HepG2 (cell line): Measurements from ENCODE around the gene NSFL1C. TPM values are rescaled to one million over a fixed set of nuclear protein-coding genes. Genes with fewer than 3 reads are reported as not detected.

Experiments
- BRD4 ChIP-seq: sonication (generic); formaldehyde crosslinking; IDR thresholded peaks from 2 replicates; pipeline ENCODE4 v1.4.0; 2020; ENCODE audit warnings: missing genetic modification reagents
- FOXA3 ChIP-seq: IDR thresholded peaks from 2 replicates; pipeline ENCODE4 v1.6.1; 2016; ENCODE audit warnings: missing genetic modification reagents, missing compliant biosample characterization
- GMEB2 ChIP-seq: IDR thresholded peaks from 2 replicates; pipeline ENCODE4 v1.6.1; 2016; ENCODE audit warnings: missing biosample characterization, missing genetic modification reagents, low read depth
- KLF11 ChIP-seq: IDR thresholded peaks from 2 replicates; pipeline ENCODE4 v1.6.1; 2016; ENCODE audit warnings: missing compliant biosample characterization
- NFE2L2 ChIP-seq: fragments of 150-350 bp; IDR thresholded peaks from 2 replicates; pipeline ENCODE4 v1.6.1; 2014; ENCODE audit warnings: low read length
- TSC22D2 ChIP-seq: sonication (generic); formaldehyde crosslinking; IDR thresholded peaks from 2 replicates; pipeline ENCODE4 v1.5.1; 2020; ENCODE audit warnings: missing genetic modification reagents, mild to moderate bottlenecking, borderline replicate concordance
- ZBTB42 ChIP-seq: sonication (generic); formaldehyde crosslinking; IDR thresholded peaks from 2 replicates; pipeline ENCODE4 v1.5.0; 2020; ENCODE audit warnings: mild to moderate bottlenecking, missing genetic modification reagents
- ZFP36L2 ChIP-seq: sonication (generic); formaldehyde crosslinking; IDR thresholded peaks from 2 replicates; pipeline ENCODE4 v1.4.0; 2020; ENCODE audit warnings: missing genetic modification reagents
- ZNF224 ChIP-seq: sonication (generic); formaldehyde crosslinking; IDR thresholded peaks from 2 replicates; pipeline ENCODE4 v1.5.0; 2020; ENCODE audit warnings: mild to moderate bottlenecking, missing genetic modification reagents
- ZNF274 ChIP-seq: sonication (generic); formaldehyde crosslinking; IDR thresholded peaks from 2 replicates; pipeline ENCODE4 v1.5.1; 2020; ENCODE audit warnings: mild to moderate bottlenecking, missing genetic modification reagents
- ZNF275 ChIP-seq: sonication (generic); formaldehyde crosslinking; IDR thresholded peaks from 2 replicates; pipeline ENCODE4 v1.8.0; 2022; ENCODE audit warnings: missing genetic modification reagents, mild to moderate bottlenecking, inconsistent platforms, borderline replicate concordance
- ZNF414 ChIP-seq: sonication (generic); formaldehyde crosslinking; IDR thresholded peaks from 2 replicates; pipeline ENCODE4 v1.5.0; 2020; ENCODE audit warnings: missing genetic modification reagents
- ZNF574 ChIP-seq: sonication (generic); formaldehyde crosslinking; IDR thresholded peaks from 2 replicates; pipeline ENCODE4 v1.4.0; 2020; ENCODE audit warnings: missing genetic modification reagents
- ZNF839 ChIP-seq: sonication (generic); formaldehyde crosslinking; IDR thresholded peaks from 2 replicates; pipeline ENCODE4 v1.4.0; 2020; ENCODE audit warnings: missing genetic modification reagents, mild to moderate bottlenecking, borderline replicate concordance
- ZUFSP ChIP-seq: sonication (generic); formaldehyde crosslinking; IDR thresholded peaks from 2 replicates; pipeline ENCODE4 v1.9.0; 2021; ENCODE audit warnings: missing genetic modification reagents, mild to moderate bottlenecking, borderline replicate concordance
- polyA plus RNA-seq, 8 experiments: library from polyadenylated mRNA; depleted of rRNA in 3 of 8; stranded (reverse) in 7 of 8; unstranded in 1 of 8; fragments of >200 nt; fragmentation: Illumina TruSeq in 4 of 8; extraction: Trizol in 4 of 8; gene quantifications; 2 replicates each; pipeline versions ENCODE4 v1.2.1 to v1.2.3, GENCODE V29; 2011 to 2016; ENCODE audit warnings: low read depth in 4 of 8, missing spikeins in 1 of 8, mixed read lengths in 1 of 8; ENCODE audit not compliant: insufficient read depth in 1 of 8
- total RNA-seq, 5 experiments: library from RNA; depleted of rRNA; stranded (reverse); fragments of >200 nt; fragmentation: Illumina TruSeq; extraction: Trizol; gene quantifications; 2 replicates each; pipeline ENCODE4 v1.2.3, GENCODE V29; 2016; ENCODE audit warnings: low read depth in 1 of 5

NSFL1C gene
- total and polyA plus RNA-seq, 2 of the 13 experiments (the other 11 are each of a cell fraction or from before 2014, with no cell fraction given) = 22.9 to 62.7 TPM

- TF ChIP-seq ZNF275 = no peak; the same call in 1 of the 2 replicates
- TF ChIP-seq ZBTB42 (CRISPR knock-in tag) = no peak
- peak; percentile 80 for TF ChIP-seq ZNF574 (CRISPR knock-in tag)
- TF ChIP-seq ZFP36L2 (CRISPR knock-in tag) = 0 out of 2 replicates have a peak, but pooled peaks have one; percentile 45
- TF ChIP-seq ZNF224 (CRISPR knock-in tag) = no peak
- no peak for TF ChIP-seq ZNF274 (CRISPR knock-in tag)
- TF ChIP-seq BRD4 = no peak
- peak; percentile 74; the same call in 1 of the 2 replicates for TF ChIP-seq KLF11
- no peak for TF ChIP-seq GMEB2 (CRISPR knock-in tag)
- TF ChIP-seq FOXA3 = peak; percentile 62
- no peak; the same call in 1 of the 2 replicates for TF ChIP-seq ZNF414 (CRISPR knock-in tag)
- no peak for TF ChIP-seq TSC22D2
- peak; percentile 87; the same call in 1 of the 2 replicates for TF ChIP-seq ZNF839 (CRISPR knock-in tag)
- TF ChIP-seq ZUFSP (CRISPR knock-in tag) = no peak
- TF ChIP-seq NFE2L2 = no peak
These were observed 3.4 kb upstream of the NSFL1C start (continued) for GRCh38 chr20:1469925-1470571.
